Neural crest cell (in vitro differentiated cells): Measurements from ENCODE around the gene PCMTD2. TPM values are rescaled to one million over a fixed set of nuclear protein-coding genes. Genes with fewer than 3 reads are reported as not detected.
A peak's percentile ranks its signal among the peaks of the same experiment; 100 is the strongest.

Source experiments
- DNase-seq: peaks from one replicate; pipeline ENCODE4 v3.0.0; 2021; ENCODE audit warnings: low read depth, mixed read lengths, low spot score
- H3K27ac Mint-ChIP-seq: one replicate; pipeline ENCODE4 v1.8.0; 2021; ENCODE audit warnings: mild to moderate bottlenecking, mixed read lengths; ENCODE audit not compliant: unreplicated experiment
- H3K27me3 Mint-ChIP-seq: 2 replicates; pipeline ENCODE4 v1.8.0; 2021; ENCODE audit warnings: low read depth, mild to moderate bottlenecking, mixed read lengths
- H3K36me3 Mint-ChIP-seq: 2 replicates; pipeline ENCODE4 v1.8.0; 2021; ENCODE audit warnings: low read depth, mild to moderate bottlenecking, mixed read lengths
- H3K4me1 Mint-ChIP-seq: 2 replicates; pipeline ENCODE4 v1.8.0; 2021; ENCODE audit warnings: mixed read lengths
- H3K4me3 Mint-ChIP-seq: one replicate; pipeline ENCODE4 v1.8.0; 2021; ENCODE audit warnings: mild to moderate bottlenecking, mixed read lengths
- H3K9me3 Mint-ChIP-seq: 2 replicates; pipeline ENCODE4 v1.8.0; 2021; ENCODE audit warnings: mixed read lengths
- total RNA-seq: library from RNA; stranded (reverse); gene quantifications from 2 replicates; pipeline ENCODE4 v1.2.1, GENCODE V29; 2021
- TF ChIP-seq, protein P1 (sequence below): fragments of 200-600 bp; sonication (generic); conservative IDR thresholded peaks from 2 replicates; pipeline ENCODE4 v1.5.0; 2021; ENCODE audit warnings: antibody characterized with exemption, mild to moderate bottlenecking

The PCMTD2 gene
- total RNA-seq, 1 donor from 2014 or later: 61.6 TPM

GRCh38 chr20:64247307-64247618 lies 8.3 kb upstream of the PCMTD2 start:
- Mint-ChIP-seq H3K4me3 (no peak overlapping the region), H3K27ac (no peak overlapping the region), H3K4me1 (peaks cover 16% of the 10 kb centered on the region), H3K36me3 (no peaks in the 10 kb centered on the region), H3K9me3 (no peaks in the 10 kb centered on the region), H3K27me3 (peaks cover 29% of the 10 kb centered on the region)
- TF ChIP-seq, protein P1, sequence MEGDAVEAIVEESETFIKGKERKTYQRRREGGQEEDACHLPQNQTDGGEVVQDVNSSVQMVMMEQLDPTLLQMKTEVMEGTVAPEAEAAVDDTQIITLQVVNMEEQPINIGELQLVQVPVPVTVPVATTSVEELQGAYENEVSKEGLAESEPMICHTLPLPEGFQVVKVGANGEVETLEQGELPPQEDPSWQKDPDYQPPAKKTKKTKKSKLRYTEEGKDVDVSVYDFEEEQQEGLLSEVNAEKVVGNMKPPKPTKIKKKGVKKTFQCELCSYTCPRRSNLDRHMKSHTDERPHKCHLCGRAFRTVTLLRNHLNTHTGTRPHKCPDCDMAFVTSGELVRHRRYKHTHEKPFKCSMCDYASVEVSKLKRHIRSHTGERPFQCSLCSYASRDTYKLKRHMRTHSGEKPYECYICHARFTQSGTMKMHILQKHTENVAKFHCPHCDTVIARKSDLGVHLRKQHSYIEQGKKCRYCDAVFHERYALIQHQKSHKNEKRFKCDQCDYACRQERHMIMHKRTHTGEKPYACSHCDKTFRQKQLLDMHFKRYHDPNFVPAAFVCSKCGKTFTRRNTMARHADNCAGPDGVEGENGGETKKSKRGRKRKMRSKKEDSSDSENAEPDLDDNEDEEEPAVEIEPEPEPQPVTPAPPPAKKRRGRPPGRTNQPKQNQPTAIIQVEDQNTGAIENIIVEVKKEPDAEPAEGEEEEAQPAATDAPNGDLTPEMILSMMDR: no peak
- DNase-seq: no peak

DNA sequence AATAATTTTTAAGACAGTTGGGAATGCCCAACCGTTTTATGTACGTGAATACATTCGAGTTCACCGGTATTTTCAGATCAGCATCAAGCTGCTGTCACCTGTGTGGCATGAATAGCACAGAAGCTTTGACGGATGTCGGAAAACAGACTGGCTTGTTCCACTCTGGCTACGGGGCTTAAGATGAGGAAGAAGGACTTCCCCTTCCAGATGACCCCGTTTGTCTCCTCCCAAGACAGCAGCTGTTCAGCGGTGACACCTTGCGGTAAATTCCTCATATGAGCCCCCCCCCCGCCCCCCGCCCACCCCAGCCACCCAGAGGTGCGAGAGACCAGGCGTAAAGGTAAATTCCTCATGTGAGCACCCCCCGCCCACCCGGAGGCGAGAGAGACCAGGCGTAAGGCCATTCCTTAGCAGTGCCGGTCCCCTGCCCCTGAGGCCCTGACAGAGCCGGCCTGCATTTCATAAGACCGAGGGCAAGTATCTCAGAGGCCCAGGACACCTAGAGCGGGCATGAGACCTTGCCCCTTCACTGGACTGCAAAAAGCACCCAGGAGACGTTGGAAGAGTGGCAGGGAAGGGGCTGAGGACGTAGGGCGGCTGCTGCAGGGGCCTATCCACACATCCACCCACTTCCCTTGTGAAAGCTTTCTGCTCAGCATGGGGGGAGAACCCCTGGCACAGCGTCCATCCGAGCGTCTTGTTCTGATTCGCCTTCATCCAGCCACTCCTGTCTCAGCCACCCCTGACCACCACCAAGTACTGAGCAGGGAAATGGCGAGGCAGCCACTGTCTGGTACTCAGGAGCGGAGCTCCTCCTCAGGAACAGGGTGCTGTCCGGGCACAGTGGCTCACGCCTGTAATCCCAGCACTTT lies 7.3 kb upstream of the PCMTD2 start:
- Mint-ChIP-seq H3K27ac (no peak overlapping the region), H3K4me3 (no peak overlapping the region), H3K27me3 (peaks cover 36% of the 10 kb centered on the region), H3K4me1 (peaks cover 13% of the 10 kb centered on the region), H3K36me3 (no peaks in the 10 kb centered on the region), H3K9me3 (no peaks in the 10 kb centered on the region)
- DNase-seq: no peak
- TF ChIP-seq, protein P1: no peak

- no peak for DNase-seq
- peaks cover 17% of the 10 kb centered on the region for H3K4me1 Mint-ChIP-seq
- no peak overlapping the region for H3K27ac Mint-ChIP-seq
- peaks cover 36% of the 10 kb centered on the region for H3K27me3 Mint-ChIP-seq
- no peaks in the 10 kb centered on the region for H3K9me3 Mint-ChIP-seq
- H3K4me3 Mint-ChIP-seq: no peak overlapping the region
- no peaks in the 10 kb centered on the region for H3K36me3 Mint-ChIP-seq
- TF ChIP-seq, protein P1: no peak
Observed at GRCh38 chr20:64250027-64250426, 5.5 kb upstream of the PCMTD2 start.

GRCh38 chr20:64253000-64253383 lies 2.6 kb upstream of the PCMTD2 start:
- Mint-ChIP-seq H3K9me3 (no peaks in the 10 kb centered on the region), H3K4me1 (peaks cover 20% of the 10 kb centered on the region), H3K27me3 (peaks cover 36% of the 10 kb centered on the region), H3K27ac (no peak overlapping the region), H3K4me3 (peak overlapping the region; percentile 13), H3K36me3 (no peaks in the 10 kb centered on the region)
- DNase-seq: no peak
- TF ChIP-seq, protein P1: no peak

GRCh38 chr20:64253443-64253842 lies 2.1 kb upstream of the PCMTD2 start:
- Mint-ChIP-seq H3K27me3 (peaks cover 36% of the 10 kb centered on the region), H3K27ac (no peak overlapping the region), H3K9me3 (no peaks in the 10 kb centered on the region), H3K36me3 (no peaks in the 10 kb centered on the region), H3K4me1 (peaks cover 24% of the 10 kb centered on the region), H3K4me3 (peak overlapping the region; percentile 74)
- DNase-seq: no peak
- TF ChIP-seq, protein P1: no peak
